DOHH2 (cell line): ENCODE data around the gene EGLN1.

ENCODE experiments used
- H3F3A ChIP-seq: fragments of 200-600 bp; sonication (generic), shearing (Covaris generic); 2 replicates; pipeline ENCODE4 v1.6.0; 2016; ENCODE audit warnings: antibody characterized with exemption, mild to moderate bottlenecking; ENCODE audit not compliant: control insufficient read depth, insufficient read depth
- H3K27ac ChIP-seq: fragments of 200-600 bp; sonication (generic); 2 replicates; pipeline ENCODE4 v1.5.1; 2014; ENCODE audit warnings: low read depth, mild to moderate bottlenecking, low read length, moderate library complexity
- H3K27me3 ChIP-seq: fragments of 200-600 bp; sonication (generic); 2 replicates; pipeline ENCODE4 v1.6.1; 2014; ENCODE audit warnings: mild to moderate bottlenecking, low read length, mixed read lengths; ENCODE audit not compliant: control insufficient read depth
- H3K36me3 ChIP-seq: fragments of 200-600 bp; sonication (generic); 2 replicates; pipeline ENCODE4 v1.6.1; 2014; ENCODE audit warnings: mild to moderate bottlenecking, low read length, moderate library complexity, mixed read lengths; ENCODE audit not compliant: control insufficient read depth
- H3K4me1 ChIP-seq: fragments of 200-600 bp; sonication (generic); 2 replicates; pipeline ENCODE4 v1.6.1; 2014; ENCODE audit warnings: mild to moderate bottlenecking, low read length, mixed read lengths; ENCODE audit not compliant: control insufficient read depth
- H3K4me2 ChIP-seq: fragments of 200-600 bp; sonication (generic); 2 replicates; pipeline ENCODE4 v1.6.0; 2014; ENCODE audit warnings: mild to moderate bottlenecking, low read length, moderate library complexity
- H3K4me3 ChIP-seq: fragments of 200-600 bp; sonication (generic); 2 replicates; pipeline ENCODE4 v1.5.1; 2014; ENCODE audit warnings: mild to moderate bottlenecking, low read length, mixed read lengths
- H3K79me2 ChIP-seq: fragments of 200-600 bp; sonication (generic); 2 replicates; pipeline ENCODE4 v1.6.1; 2014; ENCODE audit warnings: mild to moderate bottlenecking, low read length, mixed read lengths; ENCODE audit not compliant: control insufficient read depth
- H3K9me2 ChIP-seq: fragments of 200-600 bp; sonication (generic); replicated peaks from 2 replicates; pipeline ENCODE4 v1.6.1; 2014; ENCODE audit warnings: mild to moderate bottlenecking, low read length, mixed read lengths; ENCODE audit not compliant: control insufficient read depth
- H3K9me3 ChIP-seq: fragments of 200-600 bp; sonication (generic); 2 replicates; pipeline ENCODE4 v1.6.1; 2014; ENCODE audit warnings: antibody characterized with exemption, low read length, mixed read lengths; ENCODE audit not compliant: control insufficient read depth, insufficient read depth
- H4K20me1 ChIP-seq: fragments of 200-600 bp; sonication (generic); 2 replicates; pipeline ENCODE4 v1.6.0; 2014; ENCODE audit warnings: low read depth, mild to moderate bottlenecking, antibody characterized with exemption, low read length, moderate library complexity; ENCODE audit not compliant: control insufficient read depth, insufficient read depth
- EZH2phosphoT487 ChIP-seq: fragments of 200-600 bp; sonication (generic); IDR thresholded peaks from 2 replicates; pipeline ENCODE4 v1.6.1; 2017; ENCODE audit warnings: borderline replicate concordance, mild to moderate bottlenecking, antibody characterized with exemption, low read length, moderate library complexity, mixed read lengths
- TF ChIP-seq, protein P1 (sequence below): fragments of 200-600 bp; sonication (generic); IDR thresholded peaks from one replicate; pipeline ENCODE4 v1.5.1; 2014; ENCODE audit warnings: antibody characterized with exemption, mild to moderate bottlenecking, low read depth, low read length; ENCODE audit not compliant: poor library complexity, severe bottlenecking

EGLN1 gene

DNA sequence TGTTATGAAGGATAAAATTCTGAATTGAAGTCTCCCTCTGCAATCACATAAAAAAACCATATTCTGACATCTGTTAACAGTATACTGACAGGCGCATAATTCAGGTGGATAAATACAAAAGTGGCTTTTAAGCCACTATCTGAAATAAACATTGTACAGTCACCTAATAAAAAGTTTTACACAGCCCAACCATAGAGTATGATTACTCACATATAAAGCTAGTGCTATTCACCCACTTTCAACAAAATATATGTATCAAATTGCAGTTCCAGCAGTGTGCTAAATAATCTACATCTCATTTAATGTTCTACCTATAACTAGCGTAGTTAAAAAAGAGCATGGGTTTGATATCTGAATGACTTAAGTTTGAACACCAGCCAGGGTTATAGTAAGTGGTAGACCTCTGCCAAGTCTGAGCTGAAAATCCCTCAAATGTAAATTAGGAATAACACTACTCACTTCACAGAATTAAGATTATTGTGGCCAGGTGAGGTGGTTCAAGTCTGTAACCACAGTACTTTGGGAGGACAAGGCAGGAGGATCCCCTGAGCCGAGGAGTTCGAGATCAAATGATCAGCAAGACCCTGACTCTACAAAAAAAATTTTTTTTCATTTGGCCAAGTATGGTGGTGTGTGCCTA, 3.9 kb downstream of the EGLN1 start:
- Histone ChIP-seq H3K9me2 (no peaks in the 10 kb centered on the region), H3K27me3 (peaks cover 3% of the 10 kb centered on the region; the same call in 1 of the 2 replicates), H4K20me1 (peaks cover 29% of the 10 kb centered on the region), H3K9me3 (no peaks in the 10 kb centered on the region), H3K4me1 (peaks cover 34% of the 10 kb centered on the region), H3K79me2 (peaks cover 80% of the 10 kb centered on the region), H3F3A (peaks cover 5% of the 10 kb centered on the region; the same call in 1 of the 2 replicates), H3K4me2 (peak overlapping the region; percentile 78), H3K4me3 (peak overlapping the region; percentile 85), H3K36me3 (peaks cover 24% of the 10 kb centered on the region), H3K27ac (no peak overlapping the region)
- TF ChIP-seq EZH2phosphoT487: no peak
- TF ChIP-seq, protein P1, sequence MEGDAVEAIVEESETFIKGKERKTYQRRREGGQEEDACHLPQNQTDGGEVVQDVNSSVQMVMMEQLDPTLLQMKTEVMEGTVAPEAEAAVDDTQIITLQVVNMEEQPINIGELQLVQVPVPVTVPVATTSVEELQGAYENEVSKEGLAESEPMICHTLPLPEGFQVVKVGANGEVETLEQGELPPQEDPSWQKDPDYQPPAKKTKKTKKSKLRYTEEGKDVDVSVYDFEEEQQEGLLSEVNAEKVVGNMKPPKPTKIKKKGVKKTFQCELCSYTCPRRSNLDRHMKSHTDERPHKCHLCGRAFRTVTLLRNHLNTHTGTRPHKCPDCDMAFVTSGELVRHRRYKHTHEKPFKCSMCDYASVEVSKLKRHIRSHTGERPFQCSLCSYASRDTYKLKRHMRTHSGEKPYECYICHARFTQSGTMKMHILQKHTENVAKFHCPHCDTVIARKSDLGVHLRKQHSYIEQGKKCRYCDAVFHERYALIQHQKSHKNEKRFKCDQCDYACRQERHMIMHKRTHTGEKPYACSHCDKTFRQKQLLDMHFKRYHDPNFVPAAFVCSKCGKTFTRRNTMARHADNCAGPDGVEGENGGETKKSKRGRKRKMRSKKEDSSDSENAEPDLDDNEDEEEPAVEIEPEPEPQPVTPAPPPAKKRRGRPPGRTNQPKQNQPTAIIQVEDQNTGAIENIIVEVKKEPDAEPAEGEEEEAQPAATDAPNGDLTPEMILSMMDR: no peak

DNA sequence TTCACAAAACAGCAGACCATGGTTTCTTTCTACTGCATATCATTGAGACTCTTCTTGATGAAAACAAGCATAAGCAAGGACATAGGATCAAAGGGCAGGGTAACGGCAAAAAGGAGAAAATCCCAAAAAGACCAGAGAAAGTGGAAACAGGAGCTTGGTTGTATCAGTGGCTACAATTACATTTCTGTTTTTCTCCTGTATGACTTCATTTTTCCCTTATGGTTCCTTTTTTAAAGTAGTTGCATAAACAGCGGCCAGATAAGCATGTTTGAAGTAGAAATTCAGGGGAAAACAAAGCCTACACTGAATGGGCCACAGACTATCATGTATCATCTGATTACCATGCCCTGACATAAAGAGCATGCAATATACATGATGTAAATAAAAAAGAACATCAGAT, 4.6 kb downstream of the EGLN1 start:
- H3K27me3 ChIP-seq: no peaks in the 10 kb centered on the region
- H3K36me3 ChIP-seq: peaks cover 24% of the 10 kb centered on the region
- peaks cover 29% of the 10 kb centered on the region for H4K20me1 ChIP-seq
- H3K4me3 ChIP-seq: peak overlapping the region; percentile 85
- H3K9me2 ChIP-seq: no peaks in the 10 kb centered on the region
- peaks cover 28% of the 10 kb centered on the region for H3K4me1 ChIP-seq
- no peak overlapping the region for H3K27ac ChIP-seq
- no peaks in the 10 kb centered on the region for H3K9me3 ChIP-seq
- peaks cover 87% of the 10 kb centered on the region for H3K79me2 ChIP-seq
- H3F3A ChIP-seq: no peaks in the 10 kb centered on the region
- TF ChIP-seq EZH2phosphoT487: no peak
- TF ChIP-seq, protein P1: no peak
- H3K4me2 ChIP-seq: peak overlapping the region; percentile 78

DNA sequence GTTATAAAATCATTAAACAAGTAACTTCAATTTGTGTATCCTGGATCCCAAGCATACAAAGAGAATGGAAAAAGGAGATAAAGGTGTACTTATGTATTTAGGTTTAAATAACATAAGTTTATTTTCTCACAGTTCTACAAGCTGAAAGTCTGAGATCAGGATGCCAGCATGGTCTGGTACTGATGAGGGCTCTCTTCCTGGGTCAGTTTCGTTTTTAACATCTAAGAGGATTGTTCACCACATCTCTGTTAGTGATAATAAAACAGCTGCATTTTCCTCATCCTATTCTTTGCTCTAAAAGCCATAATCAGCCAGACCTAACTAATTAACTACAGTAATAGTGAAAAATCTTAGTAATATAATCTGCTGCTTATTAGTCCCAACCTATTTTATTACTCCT, 5.2 kb downstream of the EGLN1 start:
- Histone ChIP-seq H3K4me2 (no peak overlapping the region; the same call in 1 of the 2 replicates), H3K27me3 (no peaks in the 10 kb centered on the region), H4K20me1 (peaks cover 29% of the 10 kb centered on the region), H3K79me2 (peaks cover 93% of the 10 kb centered on the region), H3K9me3 (no peaks in the 10 kb centered on the region), H3K4me1 (peaks cover 28% of the 10 kb centered on the region), H3K36me3 (peaks cover 24% of the 10 kb centered on the region), H3K4me3 (no peak overlapping the region), H3K9me2 (no peaks in the 10 kb centered on the region), H3K27ac (no peak overlapping the region), H3F3A (no peaks in the 10 kb centered on the region)
- no peak for TF ChIP-seq EZH2phosphoT487
- TF ChIP-seq, protein P1: no peak
